ENCODE results near the gene CCDC32. TPM values are rescaled to one million over a fixed set of nuclear protein-coding genes. Genes with fewer than 3 reads are reported as not detected.
A peak's percentile ranks its signal among the peaks of the same experiment; 100 is the strongest.

CCDC32 gene, protein sequence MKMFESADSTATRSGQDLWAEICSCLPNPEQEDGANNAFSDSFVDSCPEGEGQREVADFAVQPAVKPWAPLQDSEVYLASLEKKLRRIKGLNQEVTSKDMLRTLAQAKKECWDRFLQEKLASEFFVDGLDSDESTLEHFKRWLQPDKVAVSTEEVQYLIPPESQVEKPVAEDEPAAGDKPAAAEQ
- total RNA-seq = 10 to 100 TPM; 28.4 to 42.8 (median 37.7) TPM
- 10 to 100 TPM; 33.1 to 41.7 (median 37.7) TPM for polyA plus RNA-seq
- long read RNA-seq, donor 1, transcript CCDC32-202 (4 exons, 1,519 nt) = major isoform, 5 of 13 reads
- long read RNA-seq, donor 1, partial matches to known transcripts = 6 of 13 reads
- long read RNA-seq, donor 1, other reads (novel, unspliced or antisense) = 0 of 13 reads
- long read RNA-seq, donor 2, transcript CCDC32-202 (4 exons, 1,519 nt) = major isoform, 8 of 20 reads
- long read RNA-seq, donor 2, partial matches to known transcripts = 10 of 20 reads
- long read RNA-seq, donor 2, other reads (novel, unspliced or antisense) = 0 of 20 reads
- long read RNA-seq, donor 3, transcript CCDC32-202 (4 exons, 1,519 nt) = major isoform, 8 of 8 reads
- long read RNA-seq, donor 3, partial matches to known transcripts = 0 of 8 reads
- long read RNA-seq, donor 3, other reads (novel, unspliced or antisense) = 0 of 8 reads
- long read RNA-seq, donor 4, transcript CCDC32-202 (4 exons, 1,519 nt) = major isoform, 36 of 49 reads
- long read RNA-seq, donor 4, partial matches to known transcripts = 3 of 49 reads
- long read RNA-seq, donor 4, other reads (novel, unspliced or antisense) = 10 of 49 reads
- long read RNA-seq, donor 5, transcript CCDC32-202 (4 exons, 1,519 nt) = major isoform, 33 of 45 reads
- long read RNA-seq, donor 5, partial matches to known transcripts = 4 of 45 reads
- long read RNA-seq, donor 5, other reads (novel, unspliced or antisense) = 3 of 45 reads
- long read RNA-seq, donor 6, transcript CCDC32-202 (4 exons, 1,519 nt) = major isoform, 14 of 18 reads
- long read RNA-seq, donor 6, partial matches to known transcripts = 1 of 18 reads
- long read RNA-seq, donor 6, other reads (novel, unspliced or antisense) = 3 of 18 reads
- long read RNA-seq, donor 7, partial matches to known transcripts = 0 of 4 reads
- long read RNA-seq, donor 7, other reads (novel, unspliced or antisense) = 0 of 4 reads
- long read RNA-seq, donor 8, transcript CCDC32-202 (4 exons, 1,519 nt) = major isoform, 13 of 21 reads
- long read RNA-seq, donor 8, partial matches to known transcripts = 5 of 21 reads
- long read RNA-seq, donor 8, other reads (novel, unspliced or antisense) = 0 of 21 reads
- long read RNA-seq, donor 9, partial matches to known transcripts = 61 of 65 reads
- long read RNA-seq, donor 9, other reads (novel, unspliced or antisense) = 0 of 65 reads
- long read RNA-seq, donor 10, partial matches to known transcripts = 0 of 4 reads
- long read RNA-seq, donor 10, other reads (novel, unspliced or antisense) = 0 of 4 reads

DNA sequence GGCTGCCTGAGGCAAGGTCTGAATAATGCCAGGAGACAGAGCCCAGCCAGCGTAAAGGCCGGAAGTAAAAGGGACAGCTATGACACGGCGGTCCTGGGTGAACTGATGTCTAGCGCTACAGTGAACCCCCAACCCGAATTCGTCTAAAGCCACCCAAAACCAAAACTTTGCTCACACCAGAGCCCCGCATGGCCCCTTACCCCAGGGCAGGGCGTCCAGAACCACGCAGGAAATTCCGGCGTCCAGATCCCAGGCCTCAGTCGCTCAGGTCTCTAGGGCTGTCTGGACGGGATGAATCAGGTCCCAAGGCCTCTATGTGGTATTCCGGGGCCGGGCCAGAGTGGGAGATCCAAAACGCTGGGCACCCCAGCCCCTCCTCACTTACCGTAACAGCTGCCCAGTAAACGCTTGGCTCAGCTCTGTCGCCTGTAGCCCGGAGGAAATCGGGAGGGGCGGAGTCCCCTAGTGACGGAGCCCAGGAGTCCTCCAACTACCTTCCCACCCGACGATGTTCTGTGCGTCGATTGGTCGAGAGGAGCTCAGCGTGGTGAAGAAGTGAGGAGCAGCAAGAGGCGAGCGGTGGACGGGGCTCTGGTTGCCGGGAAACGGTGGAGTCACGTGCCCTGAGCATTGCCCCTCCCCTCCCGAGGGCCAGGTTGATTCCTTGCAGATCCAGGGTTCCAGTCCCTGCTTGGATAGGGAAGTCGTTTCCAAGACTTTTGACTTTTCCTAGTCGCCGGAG is at the start of gene CCDC32:
Gene CCDC32, minus strand, starts transcription at position 452 of the 742 bp plus-strand sequence. CDS start 2,027 bp downstream, outside the sequence.
- peak; percentile 74 to 94 for TF ChIP-seq POLR2A (IDR thresholded peaks at IDR 0.05)
- TF ChIP-seq, protein P1, sequence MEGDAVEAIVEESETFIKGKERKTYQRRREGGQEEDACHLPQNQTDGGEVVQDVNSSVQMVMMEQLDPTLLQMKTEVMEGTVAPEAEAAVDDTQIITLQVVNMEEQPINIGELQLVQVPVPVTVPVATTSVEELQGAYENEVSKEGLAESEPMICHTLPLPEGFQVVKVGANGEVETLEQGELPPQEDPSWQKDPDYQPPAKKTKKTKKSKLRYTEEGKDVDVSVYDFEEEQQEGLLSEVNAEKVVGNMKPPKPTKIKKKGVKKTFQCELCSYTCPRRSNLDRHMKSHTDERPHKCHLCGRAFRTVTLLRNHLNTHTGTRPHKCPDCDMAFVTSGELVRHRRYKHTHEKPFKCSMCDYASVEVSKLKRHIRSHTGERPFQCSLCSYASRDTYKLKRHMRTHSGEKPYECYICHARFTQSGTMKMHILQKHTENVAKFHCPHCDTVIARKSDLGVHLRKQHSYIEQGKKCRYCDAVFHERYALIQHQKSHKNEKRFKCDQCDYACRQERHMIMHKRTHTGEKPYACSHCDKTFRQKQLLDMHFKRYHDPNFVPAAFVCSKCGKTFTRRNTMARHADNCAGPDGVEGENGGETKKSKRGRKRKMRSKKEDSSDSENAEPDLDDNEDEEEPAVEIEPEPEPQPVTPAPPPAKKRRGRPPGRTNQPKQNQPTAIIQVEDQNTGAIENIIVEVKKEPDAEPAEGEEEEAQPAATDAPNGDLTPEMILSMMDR (IDR thresholded peaks at IDR 0.05) = no peak
- Histone ChIP-seq H3K9me3 (replicated peaks in 1 of 3) (no peaks in the 10 kb centered on the region), H3K4me1 (replicated peaks in 1 of 2) (peaks cover 6 to 31% of the 10 kb centered on the region in 2 donors), H3K36me3 (replicated peaks in 1 of 2) (no peaks in the 10 kb centered on the region), H3K4me3 (peak within 1 kb of the TSS; percentile 33 to 81 (median 64)), H3K27me3 (no peaks in the 10 kb centered on the region), H3K27ac (peak within 1 kb of the TSS; percentile 82 to 94 (median 93))
- WGBS, 4 donors = 0% methylated on average over 19 to 40 of the region's 40 CpGs
- intact Hi-C loops (cut with DNase I) = no loop called here
- DNase-seq = peak; percentile 97 to 100 (median 99)

DNA sequence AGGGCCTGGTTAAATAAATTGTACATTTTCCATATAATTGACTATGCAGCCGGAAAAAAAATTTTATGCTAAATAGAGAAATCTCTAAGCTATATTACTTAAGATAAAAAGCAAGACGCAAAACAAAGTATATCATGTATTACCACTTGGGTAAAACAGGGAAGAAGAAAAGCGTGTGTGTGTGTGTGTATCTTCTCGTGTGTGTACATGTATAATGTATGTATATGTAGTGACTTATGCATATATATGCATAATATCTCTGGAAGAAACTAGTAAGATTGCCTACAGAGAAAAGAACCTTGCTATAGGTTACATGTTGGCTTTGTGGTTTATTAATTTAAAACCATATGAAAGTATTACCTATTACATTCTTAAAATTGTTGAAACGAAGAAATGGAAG is 48.2 kb upstream of the CCDC32 start:
- TF ChIP-seq, protein P1 (IDR thresholded peaks at IDR 0.05) = no peak
- no peak for TF ChIP-seq POLR2A (IDR thresholded peaks at IDR 0.05)
- no peak overlapping the region for H3K4me3 ChIP-seq
- H3K9me3 ChIP-seq (replicated peaks in 1 of 3) = no peaks in the 10 kb centered on the region
- 77 to 95% (median 88%) methylated on average over 5 of the region's 5 CpGs for WGBS, 4 donors
- H3K36me3 ChIP-seq (replicated peaks in 1 of 2) = no peaks in the 10 kb centered on the region
- no peak overlapping the region for H3K27ac ChIP-seq
- intact Hi-C loops (cut with DNase I) = no loop called here
- H3K27me3 ChIP-seq = no peaks in the 10 kb centered on the region
- DNase-seq = no peak
- no peaks in the 10 kb centered on the region for H3K4me1 ChIP-seq (replicated peaks in 1 of 2)

DNA sequence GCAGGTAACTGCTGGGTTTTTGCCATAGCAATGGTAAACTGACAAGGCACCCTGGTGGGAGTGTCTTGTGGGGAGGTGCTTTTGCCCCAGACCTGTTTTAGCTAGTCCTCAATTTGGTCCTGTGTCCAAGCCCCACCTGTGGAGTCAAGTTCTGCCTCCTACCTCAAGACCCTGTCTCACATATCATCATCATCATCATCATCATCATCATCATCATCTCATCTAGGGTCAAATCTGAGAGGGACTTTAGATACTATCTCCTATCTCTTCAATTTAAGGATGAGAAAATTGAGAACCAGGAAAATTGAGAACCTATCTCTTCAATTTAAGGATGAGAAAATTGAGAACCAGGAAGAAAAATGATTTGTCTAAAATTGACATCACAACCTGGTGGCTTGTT is 39.1 kb upstream of the CCDC32 start:
- H3K4me1 ChIP-seq (replicated peaks in 1 of 2) = no peaks in the 10 kb centered on the region
- intact Hi-C loops (cut with DNase I) = loop anchor here in 1 of 2 donors (10.0 kb wide), 1 partner anchor 281 kb away; no protein-coding TSS in a partner anchor

More for the DNA sequence above, 39.1 kb upstream of the CCDC32 start:
- DNase-seq = no peak
- no peaks in the 10 kb centered on the region for H3K9me3 ChIP-seq (replicated peaks in 1 of 3)
- no peak overlapping the region for H3K27ac ChIP-seq
- no peaks in the 10 kb centered on the region for H3K27me3 ChIP-seq
- TF ChIP-seq POLR2A (IDR thresholded peaks at IDR 0.05) = no peak
- TF ChIP-seq, protein P1 (IDR thresholded peaks at IDR 0.05) = no peak
- H3K36me3 ChIP-seq (replicated peaks in 1 of 2) = no peaks in the 10 kb centered on the region
- no peak overlapping the region for H3K4me3 ChIP-seq
